Endothelial cell of umbilical vein (primary cell): ENCODE data around the gene SULT4A1. TPM values are rescaled to one million over a fixed set of nuclear protein-coding genes. Genes with fewer than 3 reads are reported as not detected.

Experiments
- BruUV-seq: library from RNA; stranded (reverse); fragments of 400-500 nt; replicated peaks from 2 replicates; lab custom pipeline; 2021; lab: Mats Ljungman, UMichigan
- CTCF ChIA-PET: fragments of 300-600, 350-600 bp; sonication (Branson Sonifier 250); formaldehyde crosslinking; loops from one replicate; lab custom pipeline; 2021; ENCODE audit warnings: antibody characterized with exemption, inconsistent platforms; lab: Charles Lee
- POLR2A ChIA-PET: fragments of 300-600, 350-600 bp; sonication (Branson Sonifier 250); formaldehyde crosslinking; loops from one replicate; lab custom pipeline; 2021; ENCODE audit warnings: antibody characterized with exemption, inconsistent platforms; lab: Charles Lee
- DNase-seq: peaks from one replicate; pipeline ENCODE4 v3.0.0-alpha.2; 2011; ENCODE audit warnings: low read depth, low spot score
- FAIRE-seq: peaks from 2 replicates; lab custom pipeline; 2011; peaks lifted over from hg19 to GRCh38; lab: Jason Lieb, UNC
- H2AFZ ChIP-seq: 2 replicates; pipeline ENCODE4 v1.6.0; 2012; ENCODE audit warnings: low read depth, low read length, control low read depth, inconsistent platforms
- H3K27ac ChIP-seq: 2 replicates; pipeline ENCODE4 v1.5.1; 2011; ENCODE audit warnings: low read depth, mild to moderate bottlenecking, control low read depth, low read length, moderate library complexity; ENCODE audit not compliant: insufficient read depth
- H3K27me3 ChIP-seq, 2 experiments: 2 replicates each; pipeline versions ENCODE4 v1.6.0 to v1.6.1; 2011; ENCODE audit warnings: low read length in 2 of 2, mixed read lengths in 1 of 2; ENCODE audit not compliant: control insufficient read depth in 2 of 2, insufficient read depth in 2 of 2
- H3K36me3 ChIP-seq, 2 experiments: 2 replicates in 1 of 2; 3 replicates in 1 of 2; pipeline ENCODE4 v1.5.1; 2011; ENCODE audit warnings: low read length in 2 of 2, mild to moderate bottlenecking in 1 of 2, moderate library complexity in 1 of 2; ENCODE audit not compliant: control insufficient read depth in 2 of 2, insufficient read depth in 2 of 2; ENCODE audit errors: extremely low read depth in 1 of 2
- H3K4me1 ChIP-seq: 3 replicates; pipeline ENCODE4 v1.5.1; 2011; ENCODE audit warnings: mild to moderate bottlenecking, low read length; ENCODE audit not compliant: control insufficient read depth, insufficient read depth; ENCODE audit errors: extremely low read depth
- H3K4me2 ChIP-seq: 2 replicates; pipeline ENCODE4 v1.6.1; 2011; ENCODE audit warnings: low read length, control low read depth, mixed read lengths; ENCODE audit not compliant: insufficient read depth
- H3K4me3 ChIP-seq, 3 experiments: fragments of 200-600 bp in 1 of 3; sonication (generic), shearing (Covaris generic) in 1 of 3; replicated peaks in 1 of 3; 2 replicates each; pipeline ENCODE4 v1.5.1; 2011 to 2016; ENCODE audit warnings: control low read depth in 3 of 3, low read length in 3 of 3, mild to moderate bottlenecking in 2 of 3, inconsistent platforms in 1 of 3, low read depth in 1 of 3, moderate library complexity in 1 of 3; ENCODE audit not compliant: insufficient read depth in 1 of 3
- H3K79me2 ChIP-seq: 2 replicates; pipeline ENCODE4 v1.6.0; 2012; ENCODE audit warnings: low read length, inconsistent platforms; ENCODE audit not compliant: control insufficient read depth, insufficient read depth
- H3K9ac ChIP-seq: replicated peaks from 2 replicates; pipeline ENCODE3; 2011; ENCODE audit warnings: low read length, control low read depth; ENCODE audit not compliant: insufficient read depth; ENCODE audit errors: extremely low read depth
- H3K9me1 ChIP-seq: replicated peaks from 3 replicates; pipeline ENCODE4 v1.6.0; 2011; ENCODE audit warnings: mild to moderate bottlenecking, low read length; ENCODE audit not compliant: control insufficient read depth, insufficient read depth; ENCODE audit errors: extremely low read depth
- H3K9me3 ChIP-seq: replicated peaks from 2 replicates; pipeline ENCODE4 v1.5.1; 2012; ENCODE audit warnings: low read length, inconsistent platforms; ENCODE audit not compliant: control insufficient read depth, insufficient read depth
- H4K20me1 ChIP-seq: replicated peaks from 2 replicates; pipeline ENCODE3; 2011; ENCODE audit warnings: mild to moderate bottlenecking, low read length; ENCODE audit not compliant: control insufficient read depth, insufficient read depth; ENCODE audit errors: extremely low read depth
- CTCF ChIP-seq, 2 donors: IDR thresholded peaks; 1 replicate in 1 of 2; 2 replicates in 1 of 2; pipeline ENCODE4 v1.5.1; 2011; ENCODE audit warnings: low read length in 2 of 2, mild to moderate bottlenecking in 2 of 2, moderate library complexity in 2 of 2, control low read depth in 1 of 2, inconsistent platforms in 1 of 2, low read depth in 1 of 2; ENCODE audit not compliant: insufficient read depth in 1 of 2; ENCODE audit errors: extremely low read depth in 1 of 2
- EZH2 ChIP-seq: IDR thresholded peaks from 2 replicates; pipeline ENCODE4 v1.6.1; 2012; ENCODE audit warnings: borderline replicate concordance, low read depth, mild to moderate bottlenecking, moderate library complexity, low read length, inconsistent platforms; ENCODE audit not compliant: severe bottlenecking
- FOS ChIP-seq: IDR thresholded peaks from 2 replicates; pipeline ENCODE4 v1.6.1; 2011; ENCODE audit warnings: mild to moderate bottlenecking, low read length, moderate library complexity, borderline replicate concordance; ENCODE audit not compliant: insufficient read depth
- GATA2 ChIP-seq: IDR thresholded peaks from 2 replicates; pipeline ENCODE4 v1.7.0; 2011; ENCODE audit warnings: low read depth, mild to moderate bottlenecking, moderate library complexity, mixed read lengths, low read length; ENCODE audit not compliant: insufficient read length, insufficient read depth
- JUN ChIP-seq: IDR thresholded peaks from 2 replicates; pipeline ENCODE4 v1.6.1; 2011; ENCODE audit warnings: borderline replicate concordance, low read depth; ENCODE audit not compliant: insufficient read length, insufficient read depth
- MAX ChIP-seq: IDR thresholded peaks from 2 replicates; pipeline ENCODE4 v1.6.1; 2011; ENCODE audit not compliant: insufficient read depth, insufficient read length
- MYC ChIP-seq: IDR thresholded peaks from one replicate; pipeline ENCODE4 v1.6.1; 2011; ENCODE audit warnings: mild to moderate bottlenecking, low read depth, low read length
- POLR2A ChIP-seq: IDR thresholded peaks from 2 replicates; pipeline ENCODE4 v1.6.1; 2012; ENCODE audit warnings: low read depth, mild to moderate bottlenecking, control low read depth, low read length
- POLR2AphosphoS5 ChIP-seq: IDR thresholded peaks from 2 replicates; pipeline ENCODE4 v1.6.1; 2012; ENCODE audit warnings: low read depth, mild to moderate bottlenecking, control low read depth, low read length, moderate library complexity; ENCODE audit not compliant: insufficient read depth
- dilution Hi-C: fragments of 300-500 bp; cut with MboI; formaldehyde crosslinking; loops from one replicate; pipeline ENCODE4 v1.15.0; 2019; ENCODE audit warnings: low sequenced_read_pairs; ENCODE audit not compliant: extremely low pct_ligation_motif_present
- intact Hi-C: fragments of 100-400 bp; cut with micrococcal nuclease; formaldehyde crosslinking; loops from one replicate; pipeline ENCODE4 v1.10.0; 2022
- polyA plus RNA-seq, 4 experiments: library from polyadenylated mRNA; depleted of rRNA in 3 of 4; stranded (reverse) in 3 of 4; unstranded in 1 of 4; fragments of >200 nt; gene quantifications; 2 replicates each; pipeline versions ENCODE4 v1.2.1 to v1.2.3, GENCODE V29; 2011 to 2012; ENCODE audit warnings: missing spikeins in 1 of 4
- total RNA-seq: library from RNA; stranded (reverse); gene quantifications from 2 replicates; pipeline ENCODE4 v1.2.3, GENCODE V29; 2021

Gene SULT4A1
- total and polyA plus RNA-seq, 2 donors (not counting 3 experiments of a cell fraction or from before 2014, with no cell fraction given) = 0.48 TPM; not detected in 1

GRCh38 chr22:43821606-43822425, 40.5 kb downstream of the SULT4A1 start:
- no peak overlapping the region for H3K9ac ChIP-seq
- H3K27me3 ChIP-seq = no peaks in the 10 kb centered on the region
- H4K20me1 ChIP-seq = no peaks in the 10 kb centered on the region
- intact Hi-C loops = no loop called here
- H3K36me3 ChIP-seq = no peaks in the 10 kb centered on the region
- BruUV-seq = no TSS peak
- no peak overlapping the region for H3K4me3 ChIP-seq
- dilution Hi-C loops = no loop called here
- H3K27ac ChIP-seq = no peak overlapping the region
- H3K9me1 ChIP-seq = no peaks in the 10 kb centered on the region
- ChIA-PET CTCF (no interaction called here), POLR2A (no interaction called here)
- no peaks in the 10 kb centered on the region for H3K4me1 ChIP-seq
- no peaks in the 10 kb centered on the region for H3K9me3 ChIP-seq
- H3K79me2 ChIP-seq = no peaks in the 10 kb centered on the region
- H3K4me2 ChIP-seq = no peak overlapping the region
- TF ChIP-seq GATA2 (no peak), POLR2A (no peak), FOS (no peak), MAX (no peak), EZH2 (no peak), POLR2AphosphoS5 (no peak), MYC (no peak), JUN (no peak), CTCF (IDR thresholded peaks at IDR 0.05; ENCODE audit: extremely low read depth in 1 of 2, insufficient read depth in 1 of 2, low read depth in 1 of 2, low read length in 2 of 2) (no peak)
- DNase-seq = no peak
- no peak overlapping the region for H2AFZ ChIP-seq
- no peak for FAIRE-seq
